Measurements from ENCODE around the gene HSD17B12. TPM values are rescaled to one million over a fixed set of nuclear protein-coding genes. Genes with fewer than 3 reads are reported as not detected.

The HSD17B12 gene
- total RNA-seq, 2 donors from 2014 or later: 59.9 to 102 TPM

DNA sequence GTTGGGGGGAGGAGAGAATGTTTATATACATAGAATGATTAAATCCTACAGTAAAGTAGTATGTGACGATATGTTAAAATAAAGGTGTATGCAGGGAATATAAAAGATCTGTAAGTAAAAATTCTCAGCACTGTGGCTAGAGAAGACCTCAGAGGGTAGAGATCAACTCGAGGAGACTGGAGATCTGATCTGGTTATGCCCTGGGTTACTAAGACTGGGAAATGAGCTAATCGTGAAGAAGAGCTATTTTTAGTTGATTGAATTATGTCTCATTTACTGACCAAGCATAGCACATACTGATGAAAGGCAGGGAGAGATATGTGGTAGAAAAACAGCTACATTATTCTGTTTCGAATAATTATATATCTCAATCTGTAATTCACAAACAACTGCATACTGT, 157.3 kb downstream of the HSD17B12 start:
- TF ChIP-seq POLR2AphosphoS5 (IDR thresholded peaks at IDR 0.05) (no peak), POLR2A (IDR thresholded peaks at IDR 0.05) (no peak)
- TF ChIP-seq, protein P1, sequence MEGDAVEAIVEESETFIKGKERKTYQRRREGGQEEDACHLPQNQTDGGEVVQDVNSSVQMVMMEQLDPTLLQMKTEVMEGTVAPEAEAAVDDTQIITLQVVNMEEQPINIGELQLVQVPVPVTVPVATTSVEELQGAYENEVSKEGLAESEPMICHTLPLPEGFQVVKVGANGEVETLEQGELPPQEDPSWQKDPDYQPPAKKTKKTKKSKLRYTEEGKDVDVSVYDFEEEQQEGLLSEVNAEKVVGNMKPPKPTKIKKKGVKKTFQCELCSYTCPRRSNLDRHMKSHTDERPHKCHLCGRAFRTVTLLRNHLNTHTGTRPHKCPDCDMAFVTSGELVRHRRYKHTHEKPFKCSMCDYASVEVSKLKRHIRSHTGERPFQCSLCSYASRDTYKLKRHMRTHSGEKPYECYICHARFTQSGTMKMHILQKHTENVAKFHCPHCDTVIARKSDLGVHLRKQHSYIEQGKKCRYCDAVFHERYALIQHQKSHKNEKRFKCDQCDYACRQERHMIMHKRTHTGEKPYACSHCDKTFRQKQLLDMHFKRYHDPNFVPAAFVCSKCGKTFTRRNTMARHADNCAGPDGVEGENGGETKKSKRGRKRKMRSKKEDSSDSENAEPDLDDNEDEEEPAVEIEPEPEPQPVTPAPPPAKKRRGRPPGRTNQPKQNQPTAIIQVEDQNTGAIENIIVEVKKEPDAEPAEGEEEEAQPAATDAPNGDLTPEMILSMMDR (IDR thresholded peaks at IDR 0.05): no peak
- 74% methylated on average over 4 of the region's 4 CpGs for WGBS

DNA sequence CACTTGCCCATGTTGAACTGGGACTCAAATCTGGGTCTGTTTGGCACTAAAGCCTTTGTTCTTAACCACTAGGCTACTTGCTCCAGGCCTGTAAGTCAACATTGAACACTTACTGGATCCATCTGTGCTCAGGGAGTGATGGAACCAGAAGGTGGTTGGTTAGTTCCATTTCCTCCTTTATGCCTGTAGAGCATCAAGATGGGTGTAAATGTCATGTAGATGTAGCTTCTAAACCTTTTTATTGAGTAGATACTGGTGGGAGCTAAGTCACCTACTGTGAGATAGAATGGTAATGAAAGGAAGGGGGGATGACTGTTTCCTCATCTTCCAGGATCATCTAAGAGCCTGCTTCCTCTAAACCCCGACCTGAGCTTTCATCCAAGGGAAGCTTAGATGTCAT, 161.5 kb downstream of the HSD17B12 start:
- DNase-seq (ENCODE audit: low spot score): no peak
- Histone ChIP-seq H3K27me3 (replicated peaks; ENCODE audit: insufficient read depth) (no peaks in the 10 kb centered on the region), H3K9me3 (no peaks in the 10 kb centered on the region), H3K4me1 (replicated peaks) (no peaks in the 10 kb centered on the region), H3K36me3 (no peaks in the 10 kb centered on the region), H3K27ac (no peak overlapping the region), H3K4me3 (no peak overlapping the region)
- intact Hi-C loops (cut with DNase I): no loop called here
- 65% methylated on average over 1 of the region's 1 CpG for WGBS
- TF ChIP-seq POLR2A (IDR thresholded peaks at IDR 0.05) (no peak), POLR2AphosphoS5 (IDR thresholded peaks at IDR 0.05) (no peak)
- TF ChIP-seq, protein P1 (IDR thresholded peaks at IDR 0.05): no peak

More for the DNA sequence above, 157.3 kb downstream of the HSD17B12 start:
- no peak for DNase-seq (ENCODE audit: low spot score)
- no peaks in the 10 kb centered on the region for H3K9me3 ChIP-seq
- no peaks in the 10 kb centered on the region for H3K4me1 ChIP-seq (replicated peaks)
- intact Hi-C loops (cut with DNase I): no loop called here
- H3K27me3 ChIP-seq (replicated peaks; ENCODE audit: insufficient read depth): no peaks in the 10 kb centered on the region
- no peaks in the 10 kb centered on the region for H3K36me3 ChIP-seq
- no peak overlapping the region for H3K27ac ChIP-seq
- H3K4me3 ChIP-seq: no peak overlapping the region

DNA sequence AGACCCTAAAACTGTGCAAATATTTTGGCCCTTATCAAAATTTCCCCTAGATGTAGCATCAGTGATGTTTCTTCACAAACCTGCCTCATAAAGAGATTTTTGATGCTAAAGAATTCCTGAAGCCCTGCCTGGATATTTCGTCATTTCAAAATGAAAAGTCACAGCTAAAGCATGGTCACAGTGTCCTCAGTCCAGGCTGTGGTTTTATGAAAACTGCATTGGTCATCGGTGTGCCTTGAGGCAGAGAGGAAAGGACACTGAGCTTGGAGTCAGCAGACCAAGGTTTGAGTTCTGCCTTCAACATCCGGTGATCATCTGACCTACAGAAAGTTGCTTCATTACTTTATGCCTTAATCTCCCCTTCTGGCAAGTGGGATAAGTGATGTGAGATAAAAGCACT, 165.3 kb downstream of the HSD17B12 start:
- Histone ChIP-seq H3K36me3 (no peaks in the 10 kb centered on the region), H3K9me3 (no peaks in the 10 kb centered on the region), H3K4me1 (replicated peaks) (no peaks in the 10 kb centered on the region), H3K27ac (no peak overlapping the region), H3K27me3 (replicated peaks; ENCODE audit: insufficient read depth) (no peaks in the 10 kb centered on the region), H3K4me3 (no peak overlapping the region)
- WGBS: 97% methylated on average over 3 of the region's 3 CpGs
- DNase-seq (ENCODE audit: low spot score): no peak
- intact Hi-C loops (cut with DNase I): no loop called here
- TF ChIP-seq POLR2A (IDR thresholded peaks at IDR 0.05): no peak
- TF ChIP-seq POLR2AphosphoS5 (IDR thresholded peaks at IDR 0.05): no peak
- TF ChIP-seq, protein P1 (IDR thresholded peaks at IDR 0.05): no peak

DNA sequence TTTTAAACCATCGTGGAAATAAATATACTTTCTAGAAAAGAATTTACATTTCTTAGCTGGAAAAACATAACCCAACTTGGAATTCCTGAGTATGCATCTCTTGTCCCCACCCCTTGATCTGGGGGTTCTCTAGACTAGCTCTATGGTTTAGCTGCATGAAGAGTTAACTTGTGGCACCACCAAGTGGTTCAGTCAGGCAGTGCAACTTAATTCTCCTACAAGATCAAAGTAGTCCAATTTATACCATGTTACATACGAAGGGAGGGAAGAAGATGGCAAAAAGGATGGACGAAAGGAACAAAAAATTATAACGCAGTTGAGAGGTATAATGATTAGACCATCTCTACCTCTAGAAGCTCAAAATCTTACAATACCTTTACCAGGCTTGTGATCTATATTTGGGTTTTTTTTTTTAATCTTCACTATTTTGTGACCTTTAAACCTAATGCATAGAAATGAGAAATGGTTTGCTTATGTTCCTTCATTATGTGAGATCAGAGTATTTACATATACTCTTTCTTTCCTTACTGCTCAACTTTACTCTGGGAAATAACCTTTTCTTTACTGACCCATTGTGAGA, 171.6 kb downstream of the HSD17B12 start:
- TF ChIP-seq, protein P1 (IDR thresholded peaks at IDR 0.05): peak in 3 of 4 experiments; percentile 44 to 64 (median 61)
- no peak for TF ChIP-seq POLR2A (IDR thresholded peaks at IDR 0.05)
- WGBS: 36% methylated on average over 4 of the region's 4 CpGs
- Histone ChIP-seq H3K27me3 (replicated peaks; ENCODE audit: insufficient read depth) (no peaks in the 10 kb centered on the region), H3K9me3 (no peaks in the 10 kb centered on the region), H3K4me1 (replicated peaks) (no peaks in the 10 kb centered on the region), H3K27ac (no peak overlapping the region), H3K36me3 (no peaks in the 10 kb centered on the region), H3K4me3 (no peak overlapping the region)
- no peak for DNase-seq (ENCODE audit: low spot score)
- intact Hi-C loops (cut with DNase I): no loop called here

DNA sequence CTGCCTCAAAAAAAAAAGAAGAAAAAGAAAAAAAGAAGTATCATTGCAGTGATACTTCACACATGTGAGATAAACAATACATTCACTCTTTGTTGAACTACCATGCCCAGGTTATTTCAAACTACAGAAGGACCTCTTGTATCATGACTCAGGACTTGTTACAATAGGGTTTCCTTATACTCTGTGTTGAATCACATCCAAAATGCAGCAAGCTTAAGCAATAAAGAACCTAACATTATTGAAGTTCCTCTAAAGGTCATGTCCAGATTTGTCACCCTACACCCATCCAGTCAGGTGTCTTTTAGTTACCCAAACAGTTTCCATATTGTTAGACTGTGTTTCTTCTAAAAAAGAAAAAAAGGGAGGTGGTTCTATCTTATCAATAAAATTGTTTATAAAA, 173.2 kb downstream of the HSD17B12 start:
- no peaks in the 10 kb centered on the region for H3K9me3 ChIP-seq

More for the DNA sequence above, 173.2 kb downstream of the HSD17B12 start:
- Histone ChIP-seq H3K36me3 (no peaks in the 10 kb centered on the region), H3K27ac (no peak overlapping the region), H3K4me3 (no peak overlapping the region), H3K27me3 (replicated peaks; ENCODE audit: insufficient read depth) (no peaks in the 10 kb centered on the region), H3K4me1 (replicated peaks) (no peaks in the 10 kb centered on the region)
- intact Hi-C loops (cut with DNase I): no loop called here
- DNase-seq (ENCODE audit: low spot score): no peak
- no peak for TF ChIP-seq POLR2A (IDR thresholded peaks at IDR 0.05)
- TF ChIP-seq, protein P1 (IDR thresholded peaks at IDR 0.05): no peak
- TF ChIP-seq POLR2AphosphoS5 (IDR thresholded peaks at IDR 0.05): no peak

Data from prostate gland (tissue), 2 donors.